HAP-1 (cell line): ENCODE measurements around the gene ADAM12.
A peak's percentile ranks its signal among the peaks of the same experiment; 100 is the strongest.

ENCODE experiments used
- DNase-seq, 2 experiments: peaks; one replicate each; pipeline ENCODE4 v3.0.0-alpha.2; 2016 to 2020; ENCODE audit warnings: low spot score in 2 of 2
- H3K27me3 ChIP-seq: fragments of 250-450 bp; sonication (Bioruptor Pico); 2 replicates; pipeline ENCODE4 v1.5.1; 2020; ENCODE audit warnings: low read depth, mild to moderate bottlenecking, moderate library complexity
- H3K36me3 ChIP-seq: fragments of 250-450 bp; sonication (Bioruptor Pico); replicated peaks from 2 replicates; pipeline ENCODE4 v1.5.1; 2020; ENCODE audit warnings: mild to moderate bottlenecking
- H3K4me1 ChIP-seq: fragments of 250-450 bp; sonication (Bioruptor Pico); 2 replicates; pipeline ENCODE4 v1.5.1; 2020; ENCODE audit warnings: mild to moderate bottlenecking
- H3K4me3 ChIP-seq: fragments of 250-450 bp; sonication (Bioruptor Pico); 2 replicates; pipeline ENCODE4 v1.5.1; 2020; ENCODE audit warnings: mild to moderate bottlenecking, moderate library complexity
- H3K9me3 ChIP-seq: fragments of 250-450 bp; sonication (Bioruptor Pico); 2 replicates; pipeline ENCODE4 v1.5.1; 2020; ENCODE audit warnings: mild to moderate bottlenecking, moderate library complexity
- in situ Hi-C: fragments of 300-500 bp; cut with MboI; formaldehyde crosslinking; loops from 3 replicates; pipeline ENCODE4 v1.14.3; 2020; ENCODE audit warnings: low sequenced_read_pairs, inconsistent platforms, mixed read lengths

ADAM12 gene

GRCh38 chr10:126201603-126202002 lies 186.7 kb downstream of the ADAM12 start:
- DNase-seq, result no peak
- Histone ChIP-seq H3K27me3 (no peaks in the 10 kb centered on the region), H3K4me1 (no peaks in the 10 kb centered on the region), H3K36me3 (no peaks in the 10 kb centered on the region), H3K9me3 (no peaks in the 10 kb centered on the region), H3K4me3 (no peak overlapping the region)
- in situ Hi-C loops, result no loop called here

- no peak for DNase-seq
- in situ Hi-C loops, result no loop called here
- H3K4me3 ChIP-seq, result no peak overlapping the region
Observed at GRCh38 chr10:126199221-126199998, 188.9 kb downstream of the ADAM12 start.

GRCh38 chr10:126198681-126199080 lies 189.6 kb downstream of the ADAM12 start:
- Histone ChIP-seq H3K9me3 (no peaks in the 10 kb centered on the region), H3K27me3 (no peaks in the 10 kb centered on the region), H3K4me3 (no peak overlapping the region), H3K4me1 (no peaks in the 10 kb centered on the region), H3K36me3 (no peaks in the 10 kb centered on the region)
- DNase-seq, result no peak
- in situ Hi-C loops, result no loop called here

More at GRCh38 chr10:126199221-126199998, 188.9 kb downstream of the ADAM12 start:
- Histone ChIP-seq H3K4me1 (no peaks in the 10 kb centered on the region), H3K36me3 (no peaks in the 10 kb centered on the region), H3K27me3 (no peaks in the 10 kb centered on the region), H3K9me3 (no peaks in the 10 kb centered on the region)

GRCh38 chr10:126197036-126197543 lies 191.2 kb downstream of the ADAM12 start:
- no peak overlapping the region for H3K4me3 ChIP-seq
- no peaks in the 10 kb centered on the region for H3K9me3 ChIP-seq
- no peaks in the 10 kb centered on the region for H3K36me3 ChIP-seq
- no peak for DNase-seq
- in situ Hi-C loops, result no loop called here
- no peaks in the 10 kb centered on the region for H3K27me3 ChIP-seq
- H3K4me1 ChIP-seq, result no peaks in the 10 kb centered on the region

- no peak for DNase-seq
- no peaks in the 10 kb centered on the region for H3K27me3 ChIP-seq
- H3K9me3 ChIP-seq, result no peaks in the 10 kb centered on the region
- in situ Hi-C loops, result no loop called here
- no peaks in the 10 kb centered on the region for H3K36me3 ChIP-seq
- H3K4me1 ChIP-seq, result no peaks in the 10 kb centered on the region
- H3K4me3 ChIP-seq, result no peak overlapping the region
Observed at GRCh38 chr10:126196281-126196680, 192.0 kb downstream of the ADAM12 start.

GRCh38 chr10:126191192-126191591 lies 197.1 kb downstream of the ADAM12 start:
- DNase-seq, result no peak
- Histone ChIP-seq H3K4me1 (no peaks in the 10 kb centered on the region), H3K4me3 (no peak overlapping the region), H3K36me3 (no peaks in the 10 kb centered on the region), H3K9me3 (no peaks in the 10 kb centered on the region), H3K27me3 (no peaks in the 10 kb centered on the region)
- in situ Hi-C loops, result no loop called here

- Histone ChIP-seq H3K36me3 (no peaks in the 10 kb centered on the region), H3K4me1 (no peaks in the 10 kb centered on the region), H3K27me3 (no peaks in the 10 kb centered on the region), H3K9me3 (no peaks in the 10 kb centered on the region), H3K4me3 (no peak overlapping the region)
- in situ Hi-C loops, result no loop called here
- no peak for DNase-seq
Observed at GRCh38 chr10:126188679-126189200, 199.5 kb downstream of the ADAM12 start.

- no peaks in the 10 kb centered on the region for H3K36me3 ChIP-seq
- no peaks in the 10 kb centered on the region for H3K4me1 ChIP-seq
- no peak for DNase-seq
- no peak overlapping the region for H3K4me3 ChIP-seq
- no peaks in the 10 kb centered on the region for H3K9me3 ChIP-seq
- no peaks in the 10 kb centered on the region for H3K27me3 ChIP-seq
- in situ Hi-C loops, result no loop called here
Observed at GRCh38 chr10:126187399-126187798, 200.9 kb downstream of the ADAM12 start.

GRCh38 chr10:126186766-126187165 lies 201.5 kb downstream of the ADAM12 start:
- no peaks in the 10 kb centered on the region for H3K4me1 ChIP-seq
- H3K4me3 ChIP-seq, result no peak overlapping the region
- no peaks in the 10 kb centered on the region for H3K36me3 ChIP-seq
- in situ Hi-C loops, result no loop called here
- no peaks in the 10 kb centered on the region for H3K9me3 ChIP-seq
- no peaks in the 10 kb centered on the region for H3K27me3 ChIP-seq
- DNase-seq, result no peak

- H3K36me3 ChIP-seq, result no peaks in the 10 kb centered on the region
- H3K4me1 ChIP-seq, result no peaks in the 10 kb centered on the region
- in situ Hi-C loops, result no loop called here
- no peak overlapping the region for H3K4me3 ChIP-seq
- H3K9me3 ChIP-seq, result no peaks in the 10 kb centered on the region
- DNase-seq, result no peak
- H3K27me3 ChIP-seq, result no peaks in the 10 kb centered on the region
Observed at GRCh38 chr10:126185676-126186447, 202.4 kb downstream of the ADAM12 start.

GRCh38 chr10:126181626-126182025 lies 206.7 kb downstream of the ADAM12 start:
- Histone ChIP-seq H3K36me3 (no peaks in the 10 kb centered on the region), H3K27me3 (no peaks in the 10 kb centered on the region), H3K4me3 (no peak overlapping the region), H3K4me1 (peaks cover 20% of the 10 kb centered on the region), H3K9me3 (no peaks in the 10 kb centered on the region)
- in situ Hi-C loops, result no loop called here
- DNase-seq, result no peak

- no peak for DNase-seq
- H3K4me3 ChIP-seq, result no peak overlapping the region
- peaks cover 30% of the 10 kb centered on the region for H3K4me1 ChIP-seq
- H3K9me3 ChIP-seq, result no peaks in the 10 kb centered on the region
- in situ Hi-C loops, result no loop called here
- H3K27me3 ChIP-seq, result no peaks in the 10 kb centered on the region
- H3K36me3 ChIP-seq, result no peaks in the 10 kb centered on the region
Observed at GRCh38 chr10:126179637-126180036, 208.6 kb downstream of the ADAM12 start.

- Histone ChIP-seq H3K36me3 (no peaks in the 10 kb centered on the region), H3K4me1 (peaks cover 30% of the 10 kb centered on the region), H3K4me3 (no peak overlapping the region), H3K27me3 (no peaks in the 10 kb centered on the region), H3K9me3 (no peaks in the 10 kb centered on the region)
- in situ Hi-C loops, result no loop called here
- DNase-seq, result peak; percentile 68 to 95
Observed at GRCh38 chr10:126177417-126178030, 210.8 kb downstream of the ADAM12 start.
